Measurements from ENCODE around the gene DLEC1. TPM values are rescaled to one million over a fixed set of nuclear protein-coding genes. Genes with fewer than 3 reads are reported as not detected.

DLEC1 gene
- total RNA-seq, 4 donors from 2014 or later, result 0.44 to 1.7 (median 1.5) TPM

GRCh38 chr3:38097446-38098375 lies 58.7 kb downstream of the DLEC1 start:
- Histone ChIP-seq H3K27me3 (no peaks in the 10 kb centered on the region), H3K9me3 (no peaks in the 10 kb centered on the region), H3K36me3 (no peaks in the 10 kb centered on the region), H3K4me1 (no peaks in the 10 kb centered on the region), H3K27ac (no peak overlapping the region), H3K4me3 (replicated peaks in 1 of 3) (no peak overlapping the region)
- TF ChIP-seq POLR2A (IDR thresholded peaks at IDR 0.05) (no peak), CTCF (IDR thresholded peaks at IDR 0.05) (no peak)
- DNase-seq, result no peak
- intact Hi-C loops (cut with DNase I), result no loop called here
- 79 to 84% methylated on average over 15 to 19 of the region's 19 CpGs for WGBS, 2 donors

GRCh38 chr3:38098376-38098723 lies 59.3 kb downstream of the DLEC1 start:
- intact Hi-C loops (cut with DNase I), result no loop called here

GRCh38 chr3:38099518-38099917 lies 60.5 kb downstream of the DLEC1 start:
- Histone ChIP-seq H3K9me3 (no peaks in the 10 kb centered on the region), H3K36me3 (no peaks in the 10 kb centered on the region), H3K4me3 (replicated peaks in 1 of 3) (no peak overlapping the region), H3K4me1 (no peaks in the 10 kb centered on the region), H3K27ac (no peak overlapping the region), H3K27me3 (no peaks in the 10 kb centered on the region)
- DNase-seq, result no peak
- no peak for TF ChIP-seq POLR2A (IDR thresholded peaks at IDR 0.05)
- no peak for TF ChIP-seq CTCF (IDR thresholded peaks at IDR 0.05)
- intact Hi-C loops (cut with DNase I), result no loop called here
- 23 to 27% methylated on average over 5 of the region's 5 CpGs for WGBS, 2 donors

More at GRCh38 chr3:38098376-38098723, 59.3 kb downstream of the DLEC1 start:
- Histone ChIP-seq H3K27ac (no peak overlapping the region), H3K4me1 (no peaks in the 10 kb centered on the region), H3K36me3 (no peaks in the 10 kb centered on the region), H3K4me3 (replicated peaks in 1 of 3) (no peak overlapping the region), H3K27me3 (no peaks in the 10 kb centered on the region), H3K9me3 (no peaks in the 10 kb centered on the region)
- DNase-seq, result no peak
- TF ChIP-seq POLR2A (IDR thresholded peaks at IDR 0.05) (no peak), CTCF (IDR thresholded peaks at IDR 0.05) (no peak)
- 89 to 90% methylated on average over 9 of the region's 9 CpGs for WGBS, 2 donors

- intact Hi-C loops (cut with DNase I), result no loop called here
- H3K36me3 ChIP-seq, result no peaks in the 10 kb centered on the region
- H3K4me1 ChIP-seq, result no peaks in the 10 kb centered on the region
- 80 to 94% methylated on average over 3 of the region's 3 CpGs for WGBS, 2 donors
- H3K27ac ChIP-seq, result no peak overlapping the region
- no peaks in the 10 kb centered on the region for H3K9me3 ChIP-seq
- TF ChIP-seq CTCF (IDR thresholded peaks at IDR 0.05), result no peak
- no peak for TF ChIP-seq POLR2A (IDR thresholded peaks at IDR 0.05)
- H3K27me3 ChIP-seq, result no peaks in the 10 kb centered on the region
- no peak for DNase-seq
- H3K4me3 ChIP-seq (replicated peaks in 1 of 3), result no peak overlapping the region
Observed at GRCh38 chr3:38100498-38100897, 61.5 kb downstream of the DLEC1 start.

- Histone ChIP-seq H3K36me3 (no peaks in the 10 kb centered on the region), H3K9me3 (no peaks in the 10 kb centered on the region), H3K27me3 (no peaks in the 10 kb centered on the region), H3K4me1 (no peaks in the 10 kb centered on the region), H3K4me3 (replicated peaks in 1 of 3) (no peak overlapping the region), H3K27ac (no peak overlapping the region)
- intact Hi-C loops (cut with DNase I), result no loop called here
- no peak for DNase-seq
- 89 to 93% methylated on average over 6 of the region's 6 CpGs for WGBS, 2 donors
- TF ChIP-seq CTCF (IDR thresholded peaks at IDR 0.05) (no peak), POLR2A (IDR thresholded peaks at IDR 0.05) (no peak)
Observed at GRCh38 chr3:38101811-38102443, 62.9 kb downstream of the DLEC1 start.
